DMS 273 (cell line): ENCODE measurements around the gene SDHAF4.
A peak's percentile ranks its signal among the peaks of the same experiment; 100 is the strongest.
"Not testable (repeated sequence)": the region's sequence is repeated elsewhere in the genome, so short reads cannot be mapped to it uniquely, and the experiment has no call there.

ENCODE experiments used
- DNase-seq: peaks from one replicate; lab custom pipeline; 2025; ENCODE audit not compliant: unreplicated experiment; lab: John Stamatoyannopoulos, UW

Gene SDHAF4

DNA sequence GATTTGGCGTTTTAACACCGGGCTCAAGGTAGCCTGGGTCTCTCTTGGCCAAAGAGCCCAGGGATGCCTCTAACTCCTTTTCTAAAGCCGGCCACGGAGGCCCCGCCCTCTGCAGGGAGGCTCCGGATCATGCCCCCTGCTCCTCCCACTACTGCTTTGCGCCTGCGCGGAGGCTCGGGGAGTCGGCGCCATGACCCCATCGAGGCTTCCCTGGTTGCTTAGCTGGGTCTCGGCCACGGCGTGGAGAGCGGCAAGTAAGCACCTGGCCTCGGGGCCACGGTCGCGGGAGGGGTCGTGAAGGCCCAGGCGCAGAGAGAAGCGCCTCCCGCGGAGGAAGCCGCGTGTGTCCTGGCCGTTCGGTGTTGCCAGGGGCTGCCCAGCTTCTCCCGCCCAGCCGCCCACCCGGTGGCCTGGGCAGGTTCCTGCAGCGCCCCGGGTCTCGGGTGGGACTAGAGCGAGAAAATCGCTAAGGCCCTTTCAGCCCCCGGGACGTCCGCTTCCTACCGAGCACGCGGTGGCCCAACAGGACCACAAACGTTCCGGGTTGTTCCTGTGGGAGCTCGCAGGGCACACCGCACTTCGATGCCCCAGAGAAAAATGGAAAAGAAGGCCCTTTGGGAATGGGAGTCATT lies at the start of gene SDHAF4:
SDHAF4 (plus strand) TSS at position 180 of the 632 bp plus-strand sequence; CDS start at position 191, 11 bp downstream.
- DNase-seq, result peak; percentile 96

GRCh38 chr6:70518723-70519122 lies 48.0 kb upstream of the SDHAF4 start:
- no peak for DNase-seq

GRCh38 chr6:70520575-70520974 lies 46.2 kb upstream of the SDHAF4 start:
- DNase-seq, result peak; percentile 32

GRCh38 chr6:70524721-70525286 lies 41.9 kb upstream of the SDHAF4 start:
- DNase-seq, result no peak

DNA sequence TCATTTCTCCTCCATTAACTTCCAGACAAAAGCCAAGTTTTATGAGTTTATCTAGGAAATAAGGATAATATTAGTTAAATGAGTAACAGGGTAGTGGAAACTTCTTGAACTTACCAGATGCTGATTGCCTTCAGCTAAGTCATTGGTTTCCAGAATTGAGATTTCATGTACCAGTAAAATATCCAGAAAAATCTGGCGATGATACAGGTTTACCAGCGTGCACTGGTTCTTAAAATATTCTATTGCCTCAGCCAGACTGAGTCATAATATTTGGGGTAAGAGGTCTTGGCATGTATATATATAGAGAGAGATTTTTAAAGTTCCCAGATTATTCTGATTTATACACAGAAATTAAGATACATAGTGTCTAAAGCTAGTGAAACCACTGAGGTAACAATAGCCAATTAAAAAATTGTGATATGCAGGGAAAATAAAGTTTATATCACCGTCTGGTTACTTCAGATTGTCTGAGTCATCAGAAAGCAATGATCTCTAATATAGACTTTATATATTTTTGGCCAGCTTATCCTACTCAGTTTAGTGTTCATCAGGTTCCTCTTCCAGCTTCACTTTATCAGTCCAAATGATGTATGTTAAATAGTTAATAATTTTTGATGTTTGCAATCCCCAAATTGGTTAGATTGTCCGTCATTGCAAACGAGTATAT lies 39.5 kb upstream of the SDHAF4 start:
- no peak for DNase-seq

DNA sequence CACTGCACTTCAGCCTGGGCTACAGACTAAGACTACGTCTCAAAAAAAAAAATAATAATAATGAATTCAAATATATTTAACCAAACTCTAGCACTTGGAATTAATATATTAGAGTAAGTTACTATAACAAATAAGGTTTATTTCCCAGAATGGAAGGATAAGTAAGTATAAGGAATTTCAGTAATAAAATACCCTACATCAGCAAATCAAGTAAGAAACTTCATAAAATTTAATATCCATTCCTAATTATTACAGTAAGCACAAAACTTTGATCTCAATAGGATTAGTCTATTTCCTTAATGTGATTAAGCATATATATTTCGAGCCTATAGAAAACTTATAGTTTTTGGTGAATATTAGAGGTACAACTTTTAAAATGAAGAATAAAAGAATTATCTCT lies 36.7 kb upstream of the SDHAF4 start:
- DNase-seq, result no peak

GRCh38 chr6:70531133-70531532 lies 35.6 kb upstream of the SDHAF4 start:
- no peak for DNase-seq

GRCh38 chr6:70537266-70537665 lies 29.5 kb upstream of the SDHAF4 start:
- no peak for DNase-seq

DNA sequence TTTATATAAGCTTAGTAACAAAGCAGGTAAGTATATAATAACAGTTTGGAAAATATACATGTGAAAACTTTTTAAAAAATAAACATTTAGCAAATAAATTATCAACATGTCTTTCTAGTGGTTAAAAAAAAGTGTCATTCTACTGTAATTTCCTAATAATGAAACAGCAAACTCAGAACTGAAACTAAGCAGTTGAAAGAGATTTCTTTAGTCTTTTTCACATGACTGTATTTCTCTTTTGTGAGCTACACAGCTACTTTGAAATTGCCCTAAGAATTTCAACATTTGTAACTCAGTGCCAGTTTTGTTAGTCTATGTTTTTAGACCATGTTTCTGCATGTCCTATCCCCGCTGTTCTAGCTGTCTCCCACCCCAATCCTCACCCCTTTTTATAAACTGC lies 28.4 kb upstream of the SDHAF4 start:
- DNase-seq, result no peak

DNA sequence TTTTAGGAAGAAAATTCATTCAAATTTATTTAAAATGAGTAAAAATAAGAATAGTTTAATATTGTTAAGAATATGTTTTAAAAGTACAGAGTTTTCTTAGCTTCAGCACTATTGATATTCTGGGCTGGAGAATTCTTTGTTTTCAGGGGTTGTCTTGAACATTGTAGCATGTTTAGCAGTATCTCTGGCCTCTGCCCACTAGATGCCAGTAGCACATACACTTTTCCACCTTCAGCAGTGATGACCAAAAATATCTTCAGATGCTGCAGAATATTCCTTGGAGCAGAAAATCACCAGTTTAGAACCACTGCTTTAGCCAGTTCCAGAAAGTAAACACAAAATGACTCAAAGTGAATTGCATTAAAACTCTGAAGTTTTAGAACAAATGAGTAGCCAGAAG lies 19.4 kb upstream of the SDHAF4 start:
- DNase-seq, result peak; percentile 33

- DNase-seq, result no peak
Observed at GRCh38 chr6:70547905-70548304, 18.8 kb upstream of the SDHAF4 start.

DNA sequence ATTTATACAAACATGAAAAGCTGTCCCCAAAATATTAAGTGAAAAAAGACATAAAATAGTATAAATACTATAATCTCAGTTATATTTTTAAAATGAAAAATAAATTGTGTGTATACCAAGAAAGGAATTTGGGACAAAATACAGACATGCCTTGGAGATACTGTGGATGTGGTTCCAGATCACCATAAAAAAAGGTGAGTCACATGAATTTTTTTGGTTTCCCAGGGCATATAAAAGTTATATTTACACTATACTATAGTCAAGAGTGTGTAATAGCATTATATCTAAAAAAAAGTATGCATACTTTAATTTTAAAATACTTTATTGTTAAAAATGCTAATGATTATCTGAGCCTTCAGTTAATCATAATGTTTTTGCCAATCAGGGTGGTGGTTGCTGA lies 17.4 kb upstream of the SDHAF4 start:
- no peak for DNase-seq

GRCh38 chr6:70551566-70551965 lies 15.2 kb upstream of the SDHAF4 start:
- DNase-seq, result no peak

DNA sequence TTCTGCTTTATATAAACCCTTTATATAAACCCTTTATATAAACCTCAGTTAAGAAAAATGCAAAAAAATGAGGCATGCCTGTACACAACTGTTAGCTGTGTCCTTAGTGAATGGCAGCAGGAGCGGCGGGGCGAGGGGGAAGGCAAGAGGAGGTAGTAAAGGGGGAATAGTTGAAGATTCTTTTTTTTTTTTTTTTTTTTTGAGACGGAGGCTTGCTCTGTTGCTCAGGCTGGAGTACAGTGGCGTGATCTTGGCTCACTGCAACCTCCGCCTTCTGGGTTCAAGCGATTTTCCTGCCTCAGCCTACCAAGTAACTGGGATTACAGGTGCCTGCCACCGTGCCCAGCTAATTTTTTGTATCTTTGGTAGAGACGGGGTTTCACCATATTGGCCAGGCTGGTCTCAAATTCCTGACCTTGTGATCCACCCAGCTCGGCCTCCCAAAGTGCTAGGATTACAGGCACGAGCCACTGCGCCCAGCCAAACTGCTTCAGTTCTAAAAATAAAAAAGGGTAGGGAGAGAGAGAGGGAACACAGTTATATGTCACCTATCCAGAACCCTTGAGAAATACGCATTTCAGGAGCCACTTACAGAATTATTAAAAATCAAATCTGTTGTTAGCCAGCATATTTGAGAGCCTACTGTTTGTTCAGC lies 14.3 kb upstream of the SDHAF4 start:
- not testable (repeated sequence) for DNase-seq

DNA sequence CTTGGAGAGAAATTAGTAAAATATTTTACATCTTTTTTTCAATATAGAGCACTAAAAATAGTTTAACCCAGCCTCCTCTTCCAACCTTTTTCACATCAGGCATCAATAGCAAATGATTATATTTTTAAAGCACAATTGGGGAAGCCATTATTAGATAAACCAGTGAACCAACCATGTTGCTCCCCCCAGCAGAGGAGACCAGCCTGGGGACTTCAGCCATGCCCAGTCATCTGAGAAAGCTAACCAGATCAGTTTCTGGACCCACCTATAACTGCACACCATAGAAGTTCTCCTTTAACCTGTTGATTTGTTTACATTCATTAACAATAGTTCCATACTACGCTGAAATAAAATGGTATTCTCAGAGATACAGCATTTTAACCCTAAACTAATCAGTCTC lies 13.8 kb upstream of the SDHAF4 start:
- no peak for DNase-seq

GRCh38 chr6:70557998-70558397 lies 8.7 kb upstream of the SDHAF4 start:
- no peak for DNase-seq

GRCh38 chr6:70562401-70562800 lies 4.3 kb upstream of the SDHAF4 start:
- not testable (repeated sequence) for DNase-seq

- DNase-seq, result peak; percentile 9
Observed at GRCh38 chr6:70563530-70563929, 3.2 kb upstream of the SDHAF4 start.

GRCh38 chr6:70574643-70575042 lies 7.9 kb downstream of the SDHAF4 start:
- no peak for DNase-seq

DNA sequence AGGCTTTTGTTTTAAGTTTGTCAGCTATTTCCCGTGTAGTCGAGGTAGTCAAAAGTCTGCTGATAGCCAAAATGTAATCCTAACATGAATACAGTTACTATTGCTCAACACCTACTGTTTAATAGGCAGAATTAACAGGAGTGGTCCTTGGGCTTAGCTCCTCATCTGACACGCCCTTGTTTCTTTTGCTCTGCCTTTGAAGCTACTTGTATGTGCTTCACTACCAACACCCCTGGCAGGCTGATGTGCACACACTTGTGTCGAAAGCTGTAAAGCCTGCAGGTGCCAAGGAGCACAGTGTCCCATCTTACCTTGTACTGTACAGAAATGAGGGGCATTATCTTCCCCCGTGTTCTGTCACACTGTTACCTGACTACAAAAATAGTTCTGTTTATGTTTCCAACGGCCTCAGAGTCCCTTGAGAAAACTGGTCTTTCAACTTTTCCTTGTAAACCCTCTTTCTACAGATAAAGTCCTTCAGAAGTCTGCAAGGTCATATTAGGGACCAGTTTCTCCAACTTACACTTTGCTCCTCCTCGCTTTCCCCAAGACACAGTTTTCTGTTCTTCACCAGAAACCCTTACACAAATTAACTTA lies 9.3 kb downstream of the SDHAF4 start:
- peak; percentile 10 for DNase-seq

DNA sequence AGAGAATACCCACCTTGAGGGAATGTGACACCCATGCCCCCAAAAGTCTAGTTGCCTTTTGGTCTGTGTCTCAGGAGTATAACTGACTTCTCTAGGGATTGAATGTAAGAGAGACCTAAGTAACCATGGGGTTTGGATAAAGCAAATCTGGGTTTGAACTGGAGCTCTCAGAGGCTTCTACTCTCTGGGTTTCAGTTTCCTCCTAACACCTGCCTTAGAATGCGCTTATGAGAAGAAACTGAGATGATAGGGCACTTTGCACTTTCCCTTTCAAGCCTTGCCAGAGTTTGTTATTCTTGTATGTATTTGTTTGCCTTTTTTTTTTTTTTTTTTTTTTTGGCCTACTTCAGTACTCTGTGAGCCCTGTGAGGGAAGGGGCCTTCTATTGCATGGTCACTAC lies 19.4 kb downstream of the SDHAF4 start:
- DNase-seq, result no peak

GRCh38 chr6:70590400-70590799 lies 23.7 kb downstream of the SDHAF4 start:
- no peak for DNase-seq
